Measurements from ENCODE around the gene TECTA. TPM values are rescaled to one million over a fixed set of nuclear protein-coding genes. Genes with fewer than 3 reads are reported as not detected.
"Not testable (repeated sequence)": the region's sequence is repeated elsewhere in the genome, so short reads cannot be mapped to it uniquely, and the experiment has no call there.

Gene TECTA
- total RNA-seq, 2 donors from 2014 or later, result 0.62 to 0.83 TPM

DNA sequence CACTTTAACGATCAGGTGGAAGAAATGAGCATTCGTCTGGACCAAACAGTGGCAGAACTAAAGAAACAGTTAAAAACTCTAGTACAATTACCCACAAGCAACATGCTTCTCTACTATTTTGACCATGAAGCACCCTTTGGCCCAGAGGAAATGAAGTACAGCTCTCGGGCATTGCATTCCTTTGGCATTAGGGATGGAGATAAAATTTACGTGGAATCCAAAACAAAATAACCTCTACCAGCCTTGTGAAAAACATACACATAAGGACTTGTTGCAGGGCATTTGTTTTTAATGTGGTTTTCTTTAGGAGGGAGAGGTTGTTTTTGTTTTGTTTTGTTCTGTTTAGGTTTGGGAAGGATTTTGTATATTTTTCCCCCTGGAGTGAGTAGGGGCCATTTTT lies 14.2 kb upstream of the TECTA start:
- no peak for DNase-seq (ENCODE audit: low spot score)
- intact Hi-C loops (cut with DNase I), result no loop called here

DNA sequence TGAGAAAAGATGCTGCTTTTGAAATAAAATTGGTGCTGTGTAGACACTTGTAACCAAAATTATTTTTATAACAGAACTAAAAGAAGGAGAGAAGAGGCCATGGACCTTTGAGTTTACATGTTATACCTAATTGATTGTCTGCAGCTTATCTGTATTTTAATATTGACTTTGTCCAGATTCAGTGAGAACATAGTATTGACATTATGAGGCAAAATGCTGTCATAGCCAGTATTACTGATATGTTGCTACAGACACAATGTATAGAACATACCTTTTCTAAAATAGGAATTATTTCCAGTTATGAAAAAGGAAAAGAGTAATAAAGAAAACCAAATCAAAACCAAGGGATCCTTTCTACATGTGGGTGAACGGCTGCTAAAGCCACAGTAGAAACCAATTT lies 11.5 kb upstream of the TECTA start:
- intact Hi-C loops (cut with DNase I), result no loop called here
- no peak for DNase-seq (ENCODE audit: low spot score)

DNA sequence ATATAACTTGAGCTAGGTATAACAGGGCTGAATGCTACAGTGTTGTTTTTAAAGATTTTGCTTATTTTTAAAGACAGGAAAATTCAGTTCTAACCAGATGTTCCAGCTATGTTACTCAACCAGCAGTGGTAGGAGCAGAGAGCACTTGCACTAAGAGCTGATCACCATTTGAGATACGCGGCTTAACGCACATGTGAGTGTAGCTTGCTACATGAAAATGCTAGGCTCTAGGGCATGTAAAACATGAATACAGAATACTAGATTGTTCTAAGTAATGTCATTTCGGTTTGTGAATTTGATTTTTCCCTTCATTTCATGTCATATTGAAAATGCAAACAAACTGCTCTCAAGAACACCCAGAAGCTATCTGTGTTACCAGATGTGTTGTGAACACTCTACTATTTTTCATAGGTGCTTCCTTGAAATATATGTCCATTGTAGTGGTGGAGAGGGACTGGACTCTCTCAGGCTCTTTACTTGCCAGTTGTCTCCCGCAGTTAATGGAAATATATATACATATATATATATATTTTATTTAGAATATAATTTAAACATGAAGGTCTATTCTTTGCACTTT lies 10.8 kb upstream of the TECTA start:
- intact Hi-C loops (cut with DNase I), result no loop called here
- DNase-seq (ENCODE audit: low spot score), result no peak

DNA sequence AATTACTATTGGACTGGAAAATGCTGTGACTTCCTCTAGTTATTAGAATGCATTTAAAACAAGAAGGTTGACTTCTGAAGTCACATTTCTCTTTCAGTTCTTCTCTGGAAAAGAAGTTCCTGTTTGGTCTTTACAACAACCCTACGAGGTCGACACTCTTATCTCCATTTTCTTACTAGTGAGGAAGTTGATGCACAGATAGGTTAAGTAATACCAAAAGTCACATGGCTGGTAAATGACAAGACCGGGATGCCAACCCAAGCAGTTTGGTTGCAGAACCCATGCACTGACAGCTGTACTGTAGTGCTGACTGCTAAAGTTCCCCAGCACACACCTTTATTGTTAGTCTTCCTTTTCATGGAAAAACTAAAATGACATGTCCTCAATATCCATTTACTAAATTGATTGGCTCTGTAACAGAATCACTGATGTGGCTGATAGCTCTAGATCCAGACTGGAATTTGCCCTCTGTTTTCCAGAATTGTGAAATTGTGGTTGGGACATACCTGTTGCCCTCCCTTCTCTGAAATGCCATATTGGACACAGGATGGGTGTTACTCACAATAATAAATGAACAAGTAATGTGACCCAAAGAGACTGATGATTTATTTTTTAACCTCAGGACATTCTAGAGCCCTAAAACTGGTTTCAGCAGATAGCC lies 9.4 kb upstream of the TECTA start:
- DNase-seq (ENCODE audit: low spot score), result no peak
- intact Hi-C loops (cut with DNase I), result no loop called here

DNA sequence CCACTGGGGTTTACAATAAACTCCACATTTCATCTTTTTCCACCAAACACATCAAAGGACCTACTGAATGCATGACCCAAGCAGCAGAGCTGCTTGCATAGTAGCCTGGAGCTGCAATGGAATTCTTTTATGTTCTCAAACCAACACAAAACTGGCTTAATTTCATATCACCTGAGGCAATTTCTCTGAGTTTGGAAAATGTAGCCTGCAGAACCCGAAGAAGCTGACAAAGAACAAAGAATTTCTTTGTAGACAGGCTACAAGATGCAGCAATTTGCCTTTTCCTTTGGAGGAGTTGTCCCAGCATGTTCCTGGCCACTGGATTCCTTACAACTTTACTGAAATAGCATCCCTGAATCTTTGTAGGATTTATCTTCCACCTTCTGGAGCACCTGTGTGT lies 5.5 kb upstream of the TECTA start:
- intact Hi-C loops (cut with DNase I), result no loop called here
- no peak for DNase-seq (ENCODE audit: low spot score)

DNA sequence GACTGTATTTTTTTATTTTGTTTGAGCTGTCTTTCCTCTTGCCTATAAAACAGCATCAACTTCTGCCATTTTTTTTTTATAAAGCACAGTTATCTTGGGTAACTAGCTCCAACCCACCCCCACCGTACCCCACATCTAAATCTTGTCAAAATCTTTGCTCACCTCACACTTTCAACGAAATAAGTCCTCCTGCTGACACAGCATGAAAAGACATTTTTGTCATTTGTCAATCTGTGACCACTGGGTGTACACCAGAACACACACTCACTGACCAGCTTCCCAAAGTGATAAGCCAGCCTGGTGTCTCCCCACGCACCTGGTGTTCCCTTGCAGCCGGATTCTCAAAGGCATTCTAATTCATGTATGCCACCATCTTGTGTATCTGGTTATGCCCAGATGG lies 1.7 kb upstream of the TECTA start:
- DNase-seq (ENCODE audit: low spot score), result no peak
- intact Hi-C loops (cut with DNase I), result no loop called here

DNA sequence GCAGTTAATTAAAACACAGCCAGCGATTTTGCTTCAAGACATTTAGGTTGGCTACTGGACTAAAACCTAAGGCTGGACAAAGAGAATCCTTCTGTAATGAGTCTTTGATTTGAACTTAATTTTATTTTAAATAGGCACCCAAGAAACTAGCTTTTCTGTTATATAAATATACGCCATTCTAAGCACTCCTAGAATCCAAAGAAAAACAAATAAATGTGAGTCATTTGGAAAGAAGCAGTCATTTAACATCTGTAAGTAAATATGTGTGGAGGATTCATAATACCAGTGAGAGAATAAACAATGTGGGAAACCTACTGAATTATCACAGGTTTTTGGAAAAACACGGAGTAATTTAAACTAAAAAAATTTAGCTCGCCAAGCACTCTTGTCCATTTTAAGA lies 1.2 kb upstream of the TECTA start:
- intact Hi-C loops (cut with DNase I), result no loop called here
- no peak for DNase-seq (ENCODE audit: low spot score)

DNA sequence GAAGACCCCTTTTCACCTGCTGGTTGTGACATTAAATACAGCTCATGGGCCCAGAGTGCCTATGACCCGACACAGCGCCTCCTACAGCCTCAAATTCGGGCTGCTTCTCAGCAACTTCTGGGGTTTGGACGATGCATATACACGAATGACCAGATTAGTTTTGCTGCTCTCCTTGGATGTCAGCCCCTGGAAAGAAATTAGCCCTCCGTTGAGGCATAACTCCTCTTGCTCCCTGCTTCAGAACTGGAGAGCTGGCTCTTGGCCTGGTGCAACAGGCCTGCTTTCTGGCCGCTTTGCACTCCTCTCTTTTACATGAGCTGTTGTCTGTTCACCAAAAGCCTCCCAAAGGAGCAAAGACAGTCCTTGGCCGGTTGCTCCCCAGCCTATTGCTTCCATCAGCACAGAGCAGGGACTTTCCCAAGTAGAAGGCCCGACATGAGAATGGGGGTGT lies 3.3 kb downstream of the TECTA start:
- intact Hi-C loops (cut with DNase I), result loop anchor here in 1 of 2 donors (2.0 kb wide), 1 partner anchor 24 kb away; no protein-coding TSS in a partner anchor
- DNase-seq (ENCODE audit: low spot score), result no peak

DNA sequence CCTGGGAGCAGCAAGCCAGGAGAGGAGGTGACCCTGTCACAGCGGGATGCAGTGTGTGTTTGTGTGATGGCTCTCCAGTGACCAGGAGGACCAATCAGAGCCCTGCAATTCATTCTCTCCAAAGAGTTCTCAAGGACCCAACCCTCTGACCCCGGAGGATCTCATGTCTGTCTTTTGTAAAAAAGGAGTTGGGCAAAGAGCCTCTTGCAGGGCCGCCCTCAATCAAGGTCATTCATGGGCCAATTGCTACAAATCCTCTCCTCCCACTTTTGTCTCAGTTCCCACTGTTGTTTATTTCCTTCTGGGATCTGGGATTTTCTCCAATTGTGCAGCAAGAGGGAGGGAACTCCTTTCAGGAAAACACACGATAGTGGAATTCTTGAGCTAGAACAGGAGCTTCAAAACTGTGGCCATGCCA lies 4.0 kb downstream of the TECTA start:
- intact Hi-C loops (cut with DNase I), result loop anchor here (2.0 to 5.0 kb wide), 2 partner anchors 24 to 1268 kb away; no protein-coding TSS in a partner anchor
- no peak for DNase-seq (ENCODE audit: low spot score)

DNA sequence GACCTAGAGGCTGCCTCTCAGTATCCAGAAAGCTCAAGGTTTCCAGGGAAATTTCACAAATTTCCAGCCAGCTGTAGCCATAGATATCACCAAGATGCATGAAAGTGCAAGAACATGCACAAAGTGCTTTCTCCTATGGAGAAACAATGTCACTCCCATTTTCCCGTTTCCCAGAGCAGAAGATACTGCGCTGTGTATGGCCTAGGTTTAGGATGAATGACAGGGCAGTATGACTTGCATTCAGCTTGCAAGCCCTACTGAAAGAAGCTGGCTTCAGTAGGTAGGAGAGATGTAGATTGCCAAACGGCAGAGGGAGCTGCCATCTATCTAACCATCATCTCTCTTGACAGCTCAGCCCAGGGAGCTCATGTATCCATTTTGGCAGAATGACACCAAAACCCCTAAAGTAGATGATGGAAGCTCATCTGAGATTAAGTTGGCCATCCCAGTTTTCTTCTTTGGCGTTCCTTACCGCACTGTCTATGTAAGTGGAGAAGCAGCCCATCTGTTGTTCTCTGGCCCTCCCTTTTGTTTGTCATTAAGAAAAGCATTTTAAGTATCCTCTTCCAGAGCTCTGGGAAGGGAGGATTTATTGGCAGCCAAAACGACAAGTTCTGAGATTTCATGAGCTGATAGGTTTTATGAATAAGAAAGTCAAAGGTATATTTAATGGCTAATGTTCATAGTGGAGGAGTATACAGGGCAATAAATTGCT lies 4.6 kb downstream of the TECTA start:
- intact Hi-C loops (cut with DNase I), result loop anchor here (2.0 to 5.0 kb wide), 2 partner anchors 23 to 1268 kb away; no protein-coding TSS in a partner anchor
- DNase-seq (ENCODE audit: low spot score), result no peak

DNA sequence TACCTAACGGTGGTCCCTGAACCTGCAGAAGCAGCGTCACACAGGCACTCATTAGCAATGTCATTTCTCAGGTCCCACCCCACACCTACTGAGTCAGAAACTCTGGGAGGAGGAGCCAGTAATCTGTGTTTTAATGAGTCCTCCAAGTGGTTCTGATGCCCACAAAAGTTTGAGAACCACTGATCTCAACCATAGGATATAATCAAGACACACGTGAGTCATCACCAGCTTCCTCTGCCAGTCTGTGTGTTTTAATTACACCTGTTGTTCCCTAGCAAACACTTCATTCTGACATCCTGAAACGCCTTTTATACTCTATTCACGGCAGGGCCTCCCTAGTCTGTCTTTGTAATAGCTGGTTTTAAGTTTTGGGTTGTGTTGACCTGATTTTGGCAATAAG lies 5.8 kb downstream of the TECTA start:
- intact Hi-C loops (cut with DNase I), result loop anchor here in 1 of 2 donors (5.0 kb wide), 1 partner anchor 1270 kb away; no protein-coding TSS in a partner anchor
- no peak for DNase-seq (ENCODE audit: low spot score)

DNA sequence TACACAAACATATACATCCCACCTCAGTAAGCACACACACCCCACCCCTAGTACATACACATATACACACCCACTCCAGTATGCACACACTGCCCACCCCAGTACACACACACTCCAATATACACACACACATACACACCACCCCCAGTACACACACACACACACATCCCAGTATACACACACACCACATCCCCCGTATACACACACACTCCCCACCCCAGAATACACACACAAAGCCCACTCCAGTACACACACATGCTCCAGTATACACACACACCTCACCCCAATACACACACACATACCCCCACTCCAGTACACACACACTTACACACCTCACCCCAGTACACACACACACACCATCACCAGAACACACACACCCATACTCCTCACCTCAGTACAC lies 7.4 kb downstream of the TECTA start:
- intact Hi-C loops (cut with DNase I), result loop anchor here in 1 of 2 donors (5.0 kb wide), 1 partner anchor 1271 kb away; no protein-coding TSS in a partner anchor
- no peak for DNase-seq (ENCODE audit: low spot score)

DNA sequence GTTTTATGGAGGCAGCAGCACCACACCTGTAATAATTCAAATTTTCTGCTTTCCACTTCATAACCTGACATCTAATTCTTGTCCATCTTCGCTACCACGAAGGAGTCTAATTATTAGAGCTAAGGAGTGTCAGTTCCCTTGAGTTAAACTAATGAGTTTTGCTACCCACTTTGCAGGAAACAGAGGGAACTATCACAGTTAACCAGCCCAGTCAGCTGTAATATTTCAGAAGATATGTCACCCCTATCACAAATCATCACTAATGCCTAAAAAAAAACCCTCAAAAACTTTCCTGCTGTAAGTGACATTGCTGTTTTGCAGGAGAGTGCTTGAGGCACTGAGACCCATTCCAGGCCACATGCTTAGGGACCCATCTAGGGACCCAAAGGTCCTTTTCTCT lies 8.4 kb downstream of the TECTA start:
- intact Hi-C loops (cut with DNase I), result loop anchor here in 1 of 2 donors (5.0 kb wide), 1 partner anchor 1272 kb away; no protein-coding TSS in a partner anchor
- DNase-seq (ENCODE audit: low spot score), result no peak

DNA sequence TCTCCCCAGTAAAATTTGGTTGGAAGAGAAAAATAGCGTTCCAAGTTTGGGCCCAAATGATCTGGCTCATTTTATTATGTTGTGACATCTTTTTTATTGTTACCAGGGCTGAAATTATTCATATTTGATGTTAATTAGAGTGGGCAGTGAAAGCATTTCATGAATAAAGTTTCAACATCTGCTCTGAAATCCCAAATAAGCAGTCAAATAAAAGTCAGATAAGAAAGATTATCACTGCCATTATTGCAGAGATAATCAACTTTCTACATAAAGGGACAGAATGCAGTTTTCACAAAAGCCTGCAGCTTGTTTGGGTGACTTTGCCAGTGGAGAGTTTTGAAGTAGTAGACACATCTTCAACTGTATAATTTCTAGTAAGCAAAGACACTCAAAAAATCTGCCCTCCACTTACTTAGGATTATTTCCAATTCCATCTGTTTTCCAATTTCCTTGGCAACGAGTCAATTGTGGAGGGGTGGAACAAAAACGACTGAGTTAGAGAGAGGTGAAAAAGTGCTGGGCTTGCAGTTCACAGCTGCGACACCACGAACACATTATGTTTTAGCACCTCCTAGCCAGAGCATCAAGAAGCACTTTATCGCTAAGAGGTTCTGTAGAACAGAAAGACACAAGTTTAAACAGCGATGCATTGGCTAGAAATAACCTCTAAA lies 9.0 kb downstream of the TECTA start:
- DNase-seq (ENCODE audit: low spot score), result no peak
- intact Hi-C loops (cut with DNase I), result loop anchor here in 1 of 2 donors (5.0 kb wide), 1 partner anchor 1273 kb away; no protein-coding TSS in a partner anchor

DNA sequence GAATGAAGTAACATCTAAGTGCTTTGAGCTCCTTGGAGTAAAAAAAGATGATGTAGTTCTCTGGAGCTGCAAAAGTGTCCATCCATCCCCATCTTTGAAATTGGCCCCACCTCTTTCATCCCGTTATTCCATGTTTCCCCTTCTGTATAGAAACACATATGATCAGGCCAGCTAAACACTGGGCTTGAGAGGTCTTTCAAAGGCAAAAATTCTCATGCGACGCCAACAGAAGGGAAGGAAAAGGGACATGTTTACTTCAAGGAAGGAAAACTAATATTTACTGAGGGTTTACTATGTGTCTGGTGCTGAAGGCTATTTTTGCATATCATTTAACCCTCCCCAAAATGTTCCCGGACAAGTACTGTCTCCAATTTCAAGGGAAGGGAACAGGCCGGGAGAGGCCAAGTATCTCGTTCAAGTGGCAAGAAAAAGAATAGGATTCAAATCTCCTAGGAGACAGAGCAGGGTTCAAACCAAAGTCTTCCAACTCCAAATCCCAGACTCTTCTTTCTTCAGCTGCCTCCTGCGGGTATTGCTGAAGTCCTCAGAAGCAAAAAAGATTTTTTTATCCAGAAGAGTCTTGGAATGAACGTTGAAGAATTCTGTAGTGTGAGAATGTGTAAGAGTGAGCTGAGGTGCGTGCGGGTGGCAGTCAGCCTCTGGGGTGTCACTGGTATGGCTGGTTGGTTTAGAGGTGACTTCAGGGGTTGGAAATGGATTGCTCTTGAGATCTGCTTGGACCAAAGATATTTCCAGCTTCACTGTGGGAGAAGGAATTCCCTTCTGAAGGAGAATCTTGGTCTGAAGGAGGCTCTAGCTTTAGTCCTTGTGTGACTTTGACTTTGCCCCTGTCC lies 10.1 kb downstream of the TECTA start:
- intact Hi-C loops (cut with DNase I), result no loop called here

DNA sequence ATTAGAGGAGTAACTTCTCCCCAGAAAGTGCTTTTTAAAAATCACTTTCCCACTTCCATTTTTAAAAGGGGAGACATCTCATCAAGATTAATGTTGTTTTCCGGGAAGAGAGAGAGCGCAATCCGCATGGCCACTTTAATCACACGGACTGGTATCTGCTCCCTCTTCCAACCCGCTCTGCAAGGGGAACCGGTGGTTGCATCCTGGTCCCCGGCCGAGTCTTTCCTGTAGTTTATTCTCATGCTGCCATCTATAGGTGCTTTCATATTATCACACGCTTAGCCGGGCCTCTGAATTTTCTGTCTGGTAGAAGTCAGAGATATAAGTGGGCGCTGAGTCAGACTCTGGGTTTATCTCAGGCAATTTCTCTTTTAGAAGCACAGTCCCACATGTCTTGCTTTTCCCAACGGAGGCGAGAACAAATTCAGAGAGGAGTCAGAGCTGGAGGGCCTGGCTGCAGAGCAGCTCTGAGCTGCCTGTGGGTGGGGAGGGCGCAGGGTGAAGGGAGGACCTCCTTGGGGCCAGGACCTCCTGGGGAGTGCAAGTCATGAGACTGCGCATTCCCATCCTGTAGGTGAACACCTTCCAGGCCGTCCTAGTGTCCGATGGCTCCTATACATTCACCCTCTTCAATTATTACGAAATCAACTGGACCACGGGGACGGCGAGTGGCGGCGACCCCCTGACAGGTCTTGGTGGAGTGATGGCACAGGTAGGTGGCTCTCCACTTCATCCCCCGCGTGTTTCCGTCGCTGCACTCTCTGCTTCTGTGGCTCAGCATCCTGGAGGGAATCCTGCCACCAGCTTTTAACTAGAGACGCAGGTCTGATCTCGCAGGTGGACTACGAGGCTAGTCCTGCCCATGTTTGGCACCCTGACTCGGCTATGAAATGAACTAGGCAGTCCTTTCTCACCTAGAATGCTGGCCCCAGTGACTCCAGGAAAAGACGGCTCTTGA lies 11.7 kb downstream of the TECTA start:
- intact Hi-C loops (cut with DNase I), result no loop called here
- DNase-seq (ENCODE audit: low spot score), result peak; percentile 88

More for the DNA sequence above, 10.1 kb downstream of the TECTA start:
- DNase-seq (ENCODE audit: low spot score), result no peak

DNA sequence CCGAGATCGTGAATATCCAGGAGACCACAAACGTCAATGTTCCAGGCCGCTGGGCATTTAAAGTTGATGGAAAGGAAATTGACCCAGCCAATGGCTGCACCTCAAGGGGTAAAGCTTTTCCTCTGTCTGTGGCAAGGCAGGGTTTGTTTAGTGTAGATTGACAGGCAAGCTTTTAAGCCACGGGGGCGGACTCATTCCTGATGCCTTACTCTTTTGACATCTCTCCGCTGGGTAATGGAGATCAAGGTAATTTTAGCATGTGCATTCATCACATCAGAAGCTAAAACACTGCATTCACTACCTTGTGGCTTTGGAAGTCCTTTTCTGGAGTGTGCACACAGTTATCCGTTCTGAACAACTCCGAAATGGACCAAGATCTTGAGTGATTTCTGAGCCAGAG lies 12.6 kb downstream of the TECTA start:
- intact Hi-C loops (cut with DNase I), result no loop called here
- DNase-seq (ENCODE audit: low spot score), result no peak

DNA sequence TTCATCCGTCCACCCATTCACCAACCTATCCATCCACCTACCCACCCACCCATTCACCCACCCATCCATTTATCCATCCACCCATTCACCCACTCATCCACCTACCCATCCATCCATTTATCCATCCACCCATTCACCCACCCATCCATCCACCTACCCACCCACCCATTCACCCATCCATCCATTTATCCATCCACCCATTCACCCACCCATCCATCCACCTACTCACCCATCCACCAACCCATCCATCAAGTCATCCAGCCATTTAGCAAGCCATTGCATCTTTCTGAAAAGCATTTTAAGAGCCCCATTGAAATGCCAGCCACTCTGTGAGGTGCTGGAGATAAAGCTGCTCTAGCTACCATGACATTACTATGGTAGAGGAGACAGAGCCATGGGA lies 14.0 kb downstream of the TECTA start:
- DNase-seq (ENCODE audit: low spot score); intact Hi-C loops (cut with DNase I): not testable (repeated sequence)

All from posterior vena cava (tissue), 2 donors.